Measurements from ENCODE around the gene KRT40.

Gene KRT40

GRCh38 chr17:40935624-40936023 lies 48.5 kb downstream of the KRT40 start:
- no peak overlapping the region for H3K4me3 ChIP-seq (ENCODE audit: low read depth in 1 of 2, low read length in 2 of 2)
- H3K9me3 ChIP-seq (ENCODE audit: insufficient read depth, low read length, severe bottlenecking): no peaks in the 10 kb centered on the region
- H3K4me1 ChIP-seq (ENCODE audit: insufficient read depth, low read length): no peaks in the 10 kb centered on the region
- H2AFZ ChIP-seq (ENCODE audit: low read depth, low read length): no peak overlapping the region
- no peak overlapping the region for H3K4me2 ChIP-seq (ENCODE audit: insufficient read depth, low read length)
- no peak overlapping the region for H3K9ac ChIP-seq (ENCODE audit: low read depth, low read length)
- TF ChIP-seq CTCF (IDR thresholded peaks at IDR 0.05; ENCODE audit: borderline replicate concordance, extremely low read depth, low read length, poor library complexity, severe bottlenecking) (no peak), EZH2 (IDR thresholded peaks at IDR 0.05; ENCODE audit: borderline replicate concordance, low read depth, low read length, severe bottlenecking) (no peak)
- H3K36me3 ChIP-seq (ENCODE audit: insufficient read depth, low read length): no peaks in the 10 kb centered on the region
- peaks cover 41% of the 10 kb centered on the region for H3K27me3 ChIP-seq (ENCODE audit: insufficient read depth, low read length, poor library complexity)
- H3K79me2 ChIP-seq (ENCODE audit: insufficient read depth, low read length): no peaks in the 10 kb centered on the region
- ATAC-seq (ENCODE audit: insufficient read depth, low read depth) (no peak), DNase-seq (no peak)
- H4K20me1 ChIP-seq (ENCODE audit: insufficient read depth, low read length): no peaks in the 10 kb centered on the region
- no peak overlapping the region for H3K27ac ChIP-seq (ENCODE audit: low read length)

GRCh38 chr17:40932608-40933007 lies 51.5 kb downstream of the KRT40 start:
- TF ChIP-seq CTCF (IDR thresholded peaks at IDR 0.05; ENCODE audit: borderline replicate concordance, extremely low read depth, low read length, poor library complexity, severe bottlenecking) (no peak), EZH2 (IDR thresholded peaks at IDR 0.05; ENCODE audit: borderline replicate concordance, low read depth, low read length, severe bottlenecking) (no peak)
- Histone ChIP-seq H3K27me3 (ENCODE audit: insufficient read depth, low read length, poor library complexity) (peaks cover 23% of the 10 kb centered on the region), H3K36me3 (ENCODE audit: insufficient read depth, low read length) (no peaks in the 10 kb centered on the region), H3K79me2 (ENCODE audit: insufficient read depth, low read length) (no peaks in the 10 kb centered on the region), H3K4me1 (ENCODE audit: insufficient read depth, low read length) (no peaks in the 10 kb centered on the region), H3K4me3 (ENCODE audit: low read depth in 1 of 2, low read length in 2 of 2) (no peak overlapping the region), H4K20me1 (ENCODE audit: insufficient read depth, low read length) (no peaks in the 10 kb centered on the region), H3K27ac (ENCODE audit: low read length) (no peak overlapping the region), H3K9me3 (ENCODE audit: insufficient read depth, low read length, severe bottlenecking) (no peaks in the 10 kb centered on the region), H2AFZ (ENCODE audit: low read depth, low read length) (no peak overlapping the region), H3K4me2 (ENCODE audit: insufficient read depth, low read length) (no peak overlapping the region), H3K9ac (ENCODE audit: low read depth, low read length) (no peak overlapping the region)
- DNase-seq (no peak), ATAC-seq (ENCODE audit: insufficient read depth, low read depth) (no peak)

DNA sequence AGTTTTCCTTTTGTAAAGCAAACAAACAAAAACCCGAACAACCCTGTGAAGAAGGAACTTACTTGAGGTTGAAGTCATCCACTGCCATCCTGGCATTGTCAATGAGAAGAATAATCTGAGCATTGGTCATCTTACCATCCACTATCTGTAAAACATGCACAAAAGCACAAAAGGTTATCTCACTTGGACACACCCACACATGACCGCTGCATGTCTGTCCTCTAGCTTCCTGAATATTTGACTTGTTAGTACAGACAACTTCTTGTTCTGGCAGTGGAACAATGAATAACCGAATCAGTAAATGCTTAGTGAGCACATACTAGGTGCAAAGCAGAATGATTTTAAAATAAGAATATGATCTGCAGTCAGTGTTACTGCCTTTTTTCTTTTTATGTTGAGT lies 52.8 kb downstream of the KRT40 start:
- H3K36me3 ChIP-seq (ENCODE audit: insufficient read depth, low read length): no peaks in the 10 kb centered on the region
- no peaks in the 10 kb centered on the region for H3K4me1 ChIP-seq (ENCODE audit: insufficient read depth, low read length)
- H3K9me3 ChIP-seq (ENCODE audit: insufficient read depth, low read length, severe bottlenecking): no peaks in the 10 kb centered on the region
- no peaks in the 10 kb centered on the region for H4K20me1 ChIP-seq (ENCODE audit: insufficient read depth, low read length)
- H3K79me2 ChIP-seq (ENCODE audit: insufficient read depth, low read length): no peaks in the 10 kb centered on the region
- H3K4me2 ChIP-seq (ENCODE audit: insufficient read depth, low read length): no peak overlapping the region
- no peak overlapping the region for H3K27ac ChIP-seq (ENCODE audit: low read length)
- no peak for TF ChIP-seq EZH2 (IDR thresholded peaks at IDR 0.05; ENCODE audit: borderline replicate concordance, low read depth, low read length, severe bottlenecking)
- TF ChIP-seq CTCF (IDR thresholded peaks at IDR 0.05; ENCODE audit: borderline replicate concordance, extremely low read depth, low read length, poor library complexity, severe bottlenecking): no peak
- no peak overlapping the region for H3K4me3 ChIP-seq (ENCODE audit: low read depth in 1 of 2, low read length in 2 of 2)
- DNase-seq (no peak), ATAC-seq (ENCODE audit: insufficient read depth, low read depth) (no peak)
- no peak overlapping the region for H2AFZ ChIP-seq (ENCODE audit: low read depth, low read length)
- no peak overlapping the region for H3K9ac ChIP-seq (ENCODE audit: low read depth, low read length)
- H3K27me3 ChIP-seq (ENCODE audit: insufficient read depth, low read length, poor library complexity): peaks cover 14% of the 10 kb centered on the region

Data from DND-41 (cell line).